ENCODE results near the gene TGM1. TPM values are rescaled to one million over a fixed set of nuclear protein-coding genes. Genes with fewer than 3 reads are reported as not detected.

The TGM1 gene
- total RNA-seq: 88.7 and 382 TPM in 2 replicates

DNA sequence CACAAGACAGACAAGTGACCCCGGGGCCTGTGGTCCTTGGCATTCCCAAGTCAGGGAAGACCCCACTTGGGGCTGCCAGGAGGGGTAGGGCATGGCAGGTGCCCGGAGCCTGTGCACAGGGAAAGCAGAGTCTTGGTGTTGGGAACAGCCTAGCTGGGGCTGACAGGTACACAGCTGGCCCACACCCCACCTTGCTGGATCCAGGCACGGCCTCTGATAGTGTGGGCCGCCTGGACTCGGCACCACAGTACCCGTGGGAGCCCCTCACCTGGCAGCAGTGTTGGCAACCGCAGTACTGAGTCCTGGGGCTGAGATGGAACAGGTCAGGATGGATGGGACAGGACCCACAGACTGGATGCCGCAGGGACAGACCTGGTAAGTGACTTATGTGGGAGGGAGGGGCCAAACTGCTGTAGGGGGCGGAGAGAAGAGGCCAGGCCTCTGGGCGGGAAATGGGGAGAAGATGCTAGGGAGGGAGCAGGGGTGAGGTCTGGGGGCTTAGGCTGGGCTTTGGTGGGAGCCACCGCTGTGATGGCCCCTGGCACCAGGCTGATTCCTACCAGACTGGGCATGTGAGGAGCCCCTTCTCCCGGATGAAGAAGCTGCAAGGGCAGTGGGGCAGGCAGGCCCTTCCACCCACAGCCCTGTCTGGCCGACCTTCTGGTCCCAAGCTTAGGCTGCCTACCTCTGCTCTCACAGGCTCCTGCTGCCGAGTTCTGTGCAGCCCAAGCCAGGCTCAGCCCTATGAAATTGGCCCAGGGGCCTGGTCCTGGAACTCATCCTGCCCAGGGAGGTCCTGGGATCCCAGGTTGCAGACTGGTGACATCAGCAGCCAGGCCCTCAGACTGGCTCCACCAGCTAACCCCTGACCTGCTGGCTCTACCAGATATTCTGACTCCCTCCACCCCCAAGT is at the start of gene TGM1:
Gene TGM1 (minus strand): TSS at position 357 of the 913 bp plus-strand sequence. CDS start 825 bp downstream, outside the sequence.
- FAIRE-seq: no peak
- Histone ChIP-seq H3K27me3 (ENCODE audit: control insufficient read depth, insufficient read depth, low read length) (no peaks in the 10 kb centered on the region), H3K4me3 (ENCODE audit: low read depth, low read length) (peak within 1 kb of the TSS; percentile 29), H3K36me3 (ENCODE audit: control insufficient read depth, insufficient read depth, low read length) (peaks cover 32% of the 10 kb centered on the region)
- TF ChIP-seq, protein P1, sequence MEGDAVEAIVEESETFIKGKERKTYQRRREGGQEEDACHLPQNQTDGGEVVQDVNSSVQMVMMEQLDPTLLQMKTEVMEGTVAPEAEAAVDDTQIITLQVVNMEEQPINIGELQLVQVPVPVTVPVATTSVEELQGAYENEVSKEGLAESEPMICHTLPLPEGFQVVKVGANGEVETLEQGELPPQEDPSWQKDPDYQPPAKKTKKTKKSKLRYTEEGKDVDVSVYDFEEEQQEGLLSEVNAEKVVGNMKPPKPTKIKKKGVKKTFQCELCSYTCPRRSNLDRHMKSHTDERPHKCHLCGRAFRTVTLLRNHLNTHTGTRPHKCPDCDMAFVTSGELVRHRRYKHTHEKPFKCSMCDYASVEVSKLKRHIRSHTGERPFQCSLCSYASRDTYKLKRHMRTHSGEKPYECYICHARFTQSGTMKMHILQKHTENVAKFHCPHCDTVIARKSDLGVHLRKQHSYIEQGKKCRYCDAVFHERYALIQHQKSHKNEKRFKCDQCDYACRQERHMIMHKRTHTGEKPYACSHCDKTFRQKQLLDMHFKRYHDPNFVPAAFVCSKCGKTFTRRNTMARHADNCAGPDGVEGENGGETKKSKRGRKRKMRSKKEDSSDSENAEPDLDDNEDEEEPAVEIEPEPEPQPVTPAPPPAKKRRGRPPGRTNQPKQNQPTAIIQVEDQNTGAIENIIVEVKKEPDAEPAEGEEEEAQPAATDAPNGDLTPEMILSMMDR (IDR thresholded peaks at IDR 0.05; ENCODE audit: insufficient read depth, low read length, severe bottlenecking): no peak
- DNase-seq (ENCODE audit: low read depth): peak; percentile 22

DNA sequence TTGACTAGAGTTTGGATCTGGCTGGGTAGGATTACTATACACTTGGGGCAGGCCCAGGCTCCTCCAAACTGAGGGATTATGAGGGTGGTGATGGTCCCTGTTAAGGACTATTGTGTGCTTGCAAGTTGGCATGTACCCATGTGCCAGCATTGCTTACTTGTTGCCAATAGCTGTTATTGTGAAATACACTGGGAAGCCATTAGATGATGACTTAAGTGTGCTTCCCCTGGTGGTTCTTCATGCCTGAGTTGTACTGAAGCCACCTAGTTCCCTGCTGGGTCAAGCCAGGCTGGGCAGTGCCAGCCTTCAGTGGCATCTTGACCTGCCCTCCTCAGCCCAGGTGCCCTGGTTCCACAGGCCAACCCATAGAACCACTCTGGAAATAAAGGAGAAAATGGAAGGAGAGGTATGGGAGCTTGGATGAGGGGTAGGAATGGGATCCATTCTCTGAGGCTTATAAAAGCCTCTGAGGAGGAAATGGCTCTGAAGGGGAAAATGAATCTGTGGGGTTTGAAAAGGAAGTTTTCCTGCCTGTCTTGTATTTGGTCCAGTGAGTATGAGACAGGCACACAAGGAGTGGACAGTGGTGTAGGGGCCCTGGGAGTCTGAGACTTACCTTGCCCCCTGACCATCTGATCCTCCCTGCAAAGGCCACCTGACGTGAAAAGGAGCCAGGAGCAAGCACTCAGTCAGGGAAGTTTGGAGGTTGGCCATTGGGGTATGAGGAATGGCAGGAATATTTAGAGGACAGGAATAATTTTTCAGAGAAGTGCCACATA is 49.0 kb upstream of the TGM1 start:
- peaks cover 2% of the 10 kb centered on the region for H3K36me3 ChIP-seq (ENCODE audit: control insufficient read depth, insufficient read depth, low read length)
- H3K4me3 ChIP-seq (ENCODE audit: low read depth, low read length): no peak overlapping the region
- peak; percentile 52 for DNase-seq (ENCODE audit: low read depth)
- H3K27me3 ChIP-seq (ENCODE audit: control insufficient read depth, insufficient read depth, low read length): no peaks in the 10 kb centered on the region
- TF ChIP-seq, protein P1 (IDR thresholded peaks at IDR 0.05; ENCODE audit: insufficient read depth, low read length, severe bottlenecking): peak; percentile 10
- FAIRE-seq: no peak

DNA sequence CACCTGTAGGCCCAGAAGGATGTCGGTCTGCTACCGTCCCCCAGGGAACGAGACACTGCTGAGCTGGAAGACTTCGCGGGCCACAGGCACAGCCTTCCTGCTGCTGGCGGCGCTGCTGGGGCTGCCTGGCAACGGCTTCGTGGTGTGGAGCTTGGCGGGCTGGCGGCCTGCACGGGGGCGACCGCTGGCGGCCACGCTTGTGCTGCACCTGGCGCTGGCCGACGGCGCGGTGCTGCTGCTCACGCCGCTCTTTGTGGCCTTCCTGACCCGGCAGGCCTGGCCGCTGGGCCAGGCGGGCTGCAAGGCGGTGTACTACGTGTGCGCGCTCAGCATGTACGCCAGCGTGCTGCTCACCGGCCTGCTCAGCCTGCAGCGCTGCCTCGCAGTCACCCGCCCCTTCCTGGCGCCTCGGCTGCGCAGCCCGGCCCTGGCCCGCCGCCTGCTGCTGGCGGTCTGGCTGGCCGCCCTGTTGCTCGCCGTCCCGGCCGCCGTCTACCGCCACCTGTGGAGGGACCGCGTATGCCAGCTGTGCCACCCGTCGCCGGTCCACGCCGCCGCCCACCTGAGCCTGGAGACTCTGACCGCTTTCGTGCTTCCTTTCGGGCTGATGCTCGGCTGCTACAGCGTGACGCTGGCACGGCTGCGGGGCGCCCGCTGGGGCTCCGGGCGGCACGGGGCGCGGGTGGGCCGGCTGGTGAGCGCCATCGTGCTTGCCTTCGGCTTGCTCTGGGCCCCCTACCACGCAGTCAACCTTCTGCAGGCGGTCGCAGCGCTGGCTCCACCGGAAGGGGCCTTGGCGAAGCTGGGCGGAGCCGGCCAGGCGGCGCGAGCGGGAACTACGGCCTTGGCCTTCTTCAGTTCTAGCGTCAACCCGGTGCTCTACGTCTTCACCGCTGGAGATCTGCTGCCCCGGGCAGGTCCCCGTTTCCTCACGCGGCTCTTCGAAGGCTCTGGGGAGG is 47.9 kb upstream of the TGM1 start, which contains the start of gene LTB4R:
Gene LTB4R (plus strand): TSS at position 857 of the 959 bp plus-strand sequence. CDS start 4,150 bp downstream, outside the sequence.
- peaks cover 8% of the 10 kb centered on the region for H3K36me3 ChIP-seq (ENCODE audit: control insufficient read depth, insufficient read depth, low read length)
- TF ChIP-seq, protein P1 (IDR thresholded peaks at IDR 0.05; ENCODE audit: insufficient read depth, low read length, severe bottlenecking): peak; percentile 17
- FAIRE-seq (no peak), DNase-seq (ENCODE audit: low read depth) (peak; percentile 59)
- H3K27me3 ChIP-seq (ENCODE audit: control insufficient read depth, insufficient read depth, low read length): no peaks in the 10 kb centered on the region
- peak within 1 kb of the TSS; percentile 28 for H3K4me3 ChIP-seq (ENCODE audit: low read depth, low read length)

DNA sequence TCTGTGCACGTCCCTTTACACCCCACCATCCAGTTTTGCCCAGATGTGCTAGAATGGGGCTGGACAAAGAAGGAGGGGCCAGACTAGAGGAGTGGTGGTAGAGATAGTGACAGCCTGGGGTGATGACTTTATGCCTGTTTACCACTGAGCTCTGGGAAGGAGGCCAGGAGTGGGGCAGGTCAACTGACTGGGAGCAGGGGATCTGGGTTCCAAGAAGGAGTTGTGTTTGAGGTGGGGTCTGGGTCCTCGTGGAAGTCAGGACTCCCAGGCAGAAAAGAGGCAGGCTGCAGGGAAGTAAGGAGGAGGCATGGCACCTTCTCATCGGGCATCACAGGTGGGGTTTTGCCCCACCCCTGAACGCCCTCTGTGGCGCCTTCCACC is 47.3 kb upstream of the TGM1 start:
- Histone ChIP-seq H3K27me3 (ENCODE audit: control insufficient read depth, insufficient read depth, low read length) (no peaks in the 10 kb centered on the region), H3K36me3 (ENCODE audit: control insufficient read depth, insufficient read depth, low read length) (peaks cover 13% of the 10 kb centered on the region), H3K4me3 (ENCODE audit: low read depth, low read length) (peak overlapping the region; percentile 28)
- no peak for FAIRE-seq
- no peak for DNase-seq (ENCODE audit: low read depth)
- TF ChIP-seq, protein P1 (IDR thresholded peaks at IDR 0.05; ENCODE audit: insufficient read depth, low read length, severe bottlenecking): no peak

Measured in bronchial epithelial cell (primary cell).